H1 (cell line): ENCODE results near the gene SGMS2. TPM values are rescaled to one million over a fixed set of nuclear protein-coding genes. Genes with fewer than 3 reads are reported as not detected.

ENCODE experiments used
- EGR1 ChIP-seq: IDR thresholded peaks from 2 replicates; pipeline ENCODE4 v1.6.1; 2011; ENCODE audit warnings: low read depth, low read length, borderline replicate concordance
- RAD21 ChIP-seq, 2 experiments: IDR thresholded peaks in 1 of 2; conservative IDR thresholded peaks in 1 of 2; 2 replicates each; pipeline ENCODE4 v1.6.1; 2011; ENCODE audit warnings: low read depth in 2 of 2, low read length in 2 of 2, improper control_type of control experiment in 1 of 2, inconsistent platforms in 1 of 2, mild to moderate bottlenecking in 1 of 2, moderate library complexity in 1 of 2
- RNF2 ChIP-seq: fragments of 200-900, 300-1000 bp; sonication (generic); IDR thresholded peaks from 2 replicates; pipeline ENCODE4 v1.7.1; 2016; ENCODE audit warnings: borderline replicate concordance, low read depth, mild to moderate bottlenecking, antibody characterized with exemption, low read length; ENCODE audit not compliant: poor library complexity, severe bottlenecking; ENCODE audit errors: missing control alignments
- SP1 ChIP-seq: IDR thresholded peaks from 2 replicates; pipeline ENCODE4 v1.6.1; 2011; ENCODE audit warnings: low read depth, low read length
- SUZ12 ChIP-seq: fragments of 200-600 bp; sonication (generic); IDR thresholded peaks from 2 replicates; pipeline ENCODE4 v1.6.1; 2012; ENCODE audit warnings: mild to moderate bottlenecking, inconsistent platforms, low read length, moderate library complexity, mixed read lengths
- polyA plus RNA-seq, 7 experiments: library from polyadenylated mRNA; depleted of rRNA in 3 of 7; stranded (reverse) in 5 of 7; unstranded in 2 of 7; fragments of >200 nt in 5 of 7; fragments of 200-250 nt in 2 of 7; gene quantifications; 1 replicate in 5 of 7; 2 replicates in 1 of 7; 4 replicates in 1 of 7; pipeline versions ENCODE4 v1.2.1 to v1.2.3, GENCODE V29; 2011 to 2013; ENCODE audit warnings: missing spikeins in 2 of 7, mixed read lengths in 2 of 7
- total RNA-seq: library from RNA; stranded (reverse); fragmentation: NEBNext Ultra II Directional; extraction: Animal tissue kit (Norgen Biotek cat#: 25700); gene quantifications from 2 replicates; pipeline ENCODE4 v1.2.1, GENCODE V29; 2021

SGMS2 gene
- total and polyA plus RNA-seq, 2 of the 8 experiments (the other 6 are each of a cell fraction or from before 2014, with no cell fraction given) = 0.04 to 1.3 TPM

GRCh38 chr4:107893171-107894137 lies 68.7 kb downstream of the SGMS2 start (continued):
- no peak for TF ChIP-seq EGR1
- TF ChIP-seq SUZ12 = no peak
- TF ChIP-seq RAD21 (IDR thresholded peaks at IDR 0.05 in 1 of 2, conservative IDR thresholded peaks at IDR 0.05 in 1 of 2; ENCODE audit: low read depth in 2 of 2, low read length in 2 of 2) = no peak
- TF ChIP-seq SP1 = no peak
- TF ChIP-seq RNF2 = no peak
